ENCODE data around the gene TRIM7. TPM values are rescaled to one million over a fixed set of nuclear protein-coding genes. Genes with fewer than 3 reads are reported as not detected.

The TRIM7 gene
- total RNA-seq, 1 donor from 2014 or later = 0.93 TPM

DNA sequence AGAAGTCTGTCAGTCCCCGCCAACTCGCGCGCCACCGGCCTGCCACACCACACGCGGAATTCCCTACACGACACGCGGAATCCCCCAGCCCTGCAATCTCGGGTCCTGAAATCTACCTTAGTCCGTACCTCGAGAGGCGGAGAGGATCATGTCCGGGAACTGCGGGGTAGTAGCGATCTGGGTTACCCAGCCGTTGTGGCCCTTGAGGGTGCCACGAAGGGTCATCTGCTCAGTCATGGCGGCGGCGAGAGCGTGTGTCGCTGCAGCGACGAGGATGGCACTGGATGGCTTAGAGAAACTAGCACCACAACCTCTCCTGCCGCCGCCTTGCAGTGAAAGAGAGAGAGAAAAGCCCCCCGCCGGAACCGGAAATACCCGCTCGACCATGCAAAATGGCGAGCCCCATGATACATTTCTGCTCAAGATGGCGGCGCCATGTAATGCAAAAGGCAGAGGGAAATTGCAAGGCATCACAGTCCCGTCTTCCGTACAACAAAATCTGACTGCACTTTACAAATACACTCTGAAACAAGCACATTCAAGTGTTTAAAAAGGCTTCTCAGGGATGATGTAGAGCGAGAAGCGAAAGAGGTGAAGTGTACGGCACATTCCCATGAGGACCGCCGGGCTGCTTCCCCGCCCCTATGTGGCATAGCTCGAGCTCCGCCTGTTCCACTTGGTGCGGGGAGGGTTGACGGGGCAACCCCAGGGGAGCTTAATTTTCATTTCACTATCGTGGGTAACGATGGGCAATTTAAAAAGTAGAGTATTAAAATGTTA lies 38.8 kb upstream of the TRIM7 start, which contains the start of gene RACK1:
RACK1 (minus strand) TSS at position 343 of the 780 bp plus-strand sequence; CDS start at position 237, 106 bp downstream.
- Mint-ChIP-seq H3K27me3 (ENCODE audit: unreplicated experiment) (peaks cover 17% of the 10 kb centered on the region), H3K4me1 (ENCODE audit: low read depth, unreplicated experiment) (peaks cover 25% of the 10 kb centered on the region)

DNA sequence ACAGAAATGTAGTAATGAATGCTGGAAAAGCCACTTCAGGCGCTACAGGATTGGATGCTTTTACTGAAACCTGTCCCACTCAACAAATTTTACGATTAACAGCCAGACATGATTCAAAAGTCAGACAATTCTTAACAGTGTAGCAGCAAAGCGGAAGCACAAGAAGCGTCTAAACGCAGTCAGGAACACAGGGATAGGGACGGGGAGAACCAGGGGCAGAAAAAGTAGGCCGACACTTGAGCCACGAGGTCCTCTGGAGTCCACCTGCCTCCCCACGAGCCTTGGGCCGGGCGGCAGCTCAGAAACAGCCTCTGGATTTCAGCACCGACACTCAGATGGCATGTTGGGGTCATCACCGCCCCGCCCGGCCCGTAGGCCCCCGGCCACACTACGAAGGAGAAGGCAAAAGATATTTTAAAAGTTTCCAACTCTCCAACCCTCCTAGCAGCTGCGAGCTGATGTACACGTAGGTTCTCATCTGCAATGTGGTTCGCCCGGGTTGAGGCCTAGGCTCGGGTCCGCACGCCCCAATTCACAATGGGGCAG lies 38.1 kb upstream of the TRIM7 start:
- no peak for DNase-seq
- peaks cover 17% of the 10 kb centered on the region for H3K27me3 Mint-ChIP-seq (ENCODE audit: unreplicated experiment)

More for the DNA sequence above, 38.8 kb upstream of the TRIM7 start, which contains the start of gene RACK1:
- Mint-ChIP-seq H3K4me3 (ENCODE audit: unreplicated experiment) (peak within 1 kb of the TSS; percentile 98), H3K27ac (ENCODE audit: unreplicated experiment) (peak within 1 kb of the TSS; percentile 98), H3K9me3 (ENCODE audit: unreplicated experiment) (peaks cover 32% of the 10 kb centered on the region), H3K36me3 (ENCODE audit: unreplicated experiment) (peaks cover 6% of the 10 kb centered on the region)
- TF ChIP-seq, protein P1, sequence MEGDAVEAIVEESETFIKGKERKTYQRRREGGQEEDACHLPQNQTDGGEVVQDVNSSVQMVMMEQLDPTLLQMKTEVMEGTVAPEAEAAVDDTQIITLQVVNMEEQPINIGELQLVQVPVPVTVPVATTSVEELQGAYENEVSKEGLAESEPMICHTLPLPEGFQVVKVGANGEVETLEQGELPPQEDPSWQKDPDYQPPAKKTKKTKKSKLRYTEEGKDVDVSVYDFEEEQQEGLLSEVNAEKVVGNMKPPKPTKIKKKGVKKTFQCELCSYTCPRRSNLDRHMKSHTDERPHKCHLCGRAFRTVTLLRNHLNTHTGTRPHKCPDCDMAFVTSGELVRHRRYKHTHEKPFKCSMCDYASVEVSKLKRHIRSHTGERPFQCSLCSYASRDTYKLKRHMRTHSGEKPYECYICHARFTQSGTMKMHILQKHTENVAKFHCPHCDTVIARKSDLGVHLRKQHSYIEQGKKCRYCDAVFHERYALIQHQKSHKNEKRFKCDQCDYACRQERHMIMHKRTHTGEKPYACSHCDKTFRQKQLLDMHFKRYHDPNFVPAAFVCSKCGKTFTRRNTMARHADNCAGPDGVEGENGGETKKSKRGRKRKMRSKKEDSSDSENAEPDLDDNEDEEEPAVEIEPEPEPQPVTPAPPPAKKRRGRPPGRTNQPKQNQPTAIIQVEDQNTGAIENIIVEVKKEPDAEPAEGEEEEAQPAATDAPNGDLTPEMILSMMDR (IDR thresholded peaks at IDR 0.05; ENCODE audit: partially characterized antibody, unreplicated experiment) = no peak
- peak; percentile 88 for DNase-seq

DNA sequence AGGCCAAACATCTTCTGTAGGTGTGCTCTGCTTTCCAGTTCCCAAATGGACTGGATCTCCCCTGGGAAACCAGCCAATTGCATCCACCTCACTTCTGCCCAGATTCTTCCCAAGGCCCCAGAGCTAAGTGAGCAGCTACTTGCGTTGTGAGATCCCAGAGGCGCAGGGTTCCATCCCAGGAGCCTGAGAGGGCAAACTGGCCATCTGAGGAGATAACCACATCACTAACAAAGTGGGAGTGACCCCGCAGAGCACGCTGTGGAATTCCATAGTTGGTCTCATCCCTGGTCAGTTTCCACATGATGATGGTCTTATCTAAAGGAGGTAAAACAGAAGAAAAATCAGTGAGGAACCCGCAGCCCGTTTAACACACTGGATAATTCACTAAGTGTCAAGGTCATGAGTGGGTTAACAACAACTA lies 37.0 kb upstream of the TRIM7 start:
- Mint-ChIP-seq H3K4me1 (ENCODE audit: low read depth, unreplicated experiment) (peaks cover 19% of the 10 kb centered on the region), H3K27me3 (ENCODE audit: unreplicated experiment) (peaks cover 17% of the 10 kb centered on the region), H3K36me3 (ENCODE audit: unreplicated experiment) (peaks cover 6% of the 10 kb centered on the region), H3K4me3 (ENCODE audit: unreplicated experiment) (peak overlapping the region; percentile 98), H3K27ac (ENCODE audit: unreplicated experiment) (peak overlapping the region; percentile 98), H3K9me3 (ENCODE audit: unreplicated experiment) (peaks cover 28% of the 10 kb centered on the region)
- DNase-seq = no peak
- TF ChIP-seq, protein P1 (IDR thresholded peaks at IDR 0.05; ENCODE audit: partially characterized antibody, unreplicated experiment) = no peak

More for the DNA sequence above, 38.1 kb upstream of the TRIM7 start:
- Mint-ChIP-seq H3K27ac (ENCODE audit: unreplicated experiment) (peak overlapping the region; percentile 98), H3K4me3 (ENCODE audit: unreplicated experiment) (peak overlapping the region; percentile 98), H3K4me1 (ENCODE audit: low read depth, unreplicated experiment) (peaks cover 22% of the 10 kb centered on the region), H3K9me3 (ENCODE audit: unreplicated experiment) (peaks cover 30% of the 10 kb centered on the region), H3K36me3 (ENCODE audit: unreplicated experiment) (peaks cover 6% of the 10 kb centered on the region)
- TF ChIP-seq, protein P1 (IDR thresholded peaks at IDR 0.05; ENCODE audit: partially characterized antibody, unreplicated experiment) = no peak

DNA sequence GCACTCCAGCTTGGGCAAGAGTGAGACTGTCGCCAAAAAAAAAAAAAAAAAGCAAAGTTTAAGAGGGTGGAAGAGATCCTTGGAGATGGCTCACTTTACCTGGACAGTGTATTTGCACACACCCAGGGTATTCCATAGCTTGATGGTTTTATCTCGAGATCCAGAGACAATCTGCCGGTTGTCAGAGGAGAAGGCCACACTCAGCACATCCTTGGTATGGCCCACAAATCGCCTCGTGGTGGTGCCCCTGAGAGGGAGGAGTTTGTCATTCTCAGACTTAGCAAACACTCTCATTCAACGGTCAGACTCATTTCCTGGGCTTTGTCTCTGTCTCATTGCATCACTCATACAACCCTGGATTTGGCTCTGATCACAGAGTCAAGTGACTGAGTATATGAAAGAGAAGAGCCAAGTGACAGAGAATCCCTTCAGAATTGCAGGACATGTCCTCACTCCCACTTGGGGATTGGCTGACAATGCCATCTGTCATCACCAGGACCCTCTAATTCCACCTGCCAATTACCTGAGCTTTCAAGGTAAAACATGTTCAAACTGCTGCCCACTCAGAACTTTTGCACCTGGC lies 36.5 kb upstream of the TRIM7 start:
- peaks cover 19% of the 10 kb centered on the region for H3K4me1 Mint-ChIP-seq (ENCODE audit: low read depth, unreplicated experiment)
- peaks cover 17% of the 10 kb centered on the region for H3K27me3 Mint-ChIP-seq (ENCODE audit: unreplicated experiment)

More for the DNA sequence above, 36.5 kb upstream of the TRIM7 start:
- peaks cover 28% of the 10 kb centered on the region for H3K9me3 Mint-ChIP-seq (ENCODE audit: unreplicated experiment)
- TF ChIP-seq, protein P1 (IDR thresholded peaks at IDR 0.05; ENCODE audit: partially characterized antibody, unreplicated experiment) = no peak
- H3K36me3 Mint-ChIP-seq (ENCODE audit: unreplicated experiment) = peaks cover 6% of the 10 kb centered on the region
- H3K27ac Mint-ChIP-seq (ENCODE audit: unreplicated experiment) = peak overlapping the region; percentile 98
- no peak for DNase-seq
- peak overlapping the region; percentile 98 for H3K4me3 Mint-ChIP-seq (ENCODE audit: unreplicated experiment)
